ACC112 (cell line): ENCODE measurements around the gene CCR1.

Experiments
- H2AFZ ChIP-seq: fragments of 200-600 bp; sonication (generic); one replicate; pipeline ENCODE4 v1.6.0; 2017; ENCODE audit warnings: antibody characterized with exemption, low read length; ENCODE audit not compliant: unreplicated experiment
- H3K27ac ChIP-seq: fragments of 200-600 bp; sonication (generic); 2 replicates; pipeline ENCODE4 v1.5.1; 2014; ENCODE audit warnings: low read depth, mild to moderate bottlenecking, antibody characterized with exemption, low read length, moderate library complexity
- H3K27me3 ChIP-seq: fragments of 200-600 bp; sonication (generic); 2 replicates; pipeline ENCODE4 v1.6.1; 2014; ENCODE audit warnings: mild to moderate bottlenecking, antibody characterized with exemption, low read length, moderate library complexity, mixed read lengths; ENCODE audit not compliant: insufficient read depth
- H3K36me3 ChIP-seq: fragments of 200-600 bp; sonication (generic); 2 replicates; pipeline ENCODE4 v1.6.1; 2016; ENCODE audit warnings: mild to moderate bottlenecking, antibody characterized with exemption, low read length, moderate library complexity, mixed read lengths; ENCODE audit not compliant: insufficient read depth
- H3K4me1 ChIP-seq: fragments of 200-600 bp; sonication (generic); one replicate; pipeline ENCODE4 v1.6.1; 2016; ENCODE audit warnings: low read length, mixed read lengths; ENCODE audit not compliant: insufficient read depth, unreplicated experiment, control insufficient read depth
- H3K4me3 ChIP-seq: fragments of 200-600 bp; sonication (generic); 2 replicates; pipeline ENCODE4 v1.5.1; 2014; ENCODE audit warnings: mild to moderate bottlenecking, low read depth, low read length
- H3K79me2 ChIP-seq: fragments of 200-600 bp; sonication (generic); one replicate; pipeline ENCODE4 v1.6.0; 2016; ENCODE audit warnings: low read length; ENCODE audit not compliant: control insufficient read depth, unreplicated experiment, insufficient read depth

CCR1 gene

GRCh38 chr3:46208167-46208704 lies at the start of gene CCR1:
CCR1 (minus strand) TSS chr3:46208313; CDS start chr3:46204313, 4,000 bp downstream.
- H3K79me2 ChIP-seq, result no peaks in the 10 kb centered on the region
- H3K4me3 ChIP-seq, result no peak within 1 kb of the TSS
- H3K27ac ChIP-seq, result no peak within 1 kb of the TSS
- H3K4me1 ChIP-seq, result peaks cover 17% of the 10 kb centered on the region
- H2AFZ ChIP-seq, result peak within 1 kb of the TSS; percentile 27
- H3K27me3 ChIP-seq, result peaks cover 9% of the 10 kb centered on the region
- no peaks in the 10 kb centered on the region for H3K36me3 ChIP-seq

GRCh38 chr3:46252980-46253379 lies 44.9 kb upstream of the CCR1 start:
- Histone ChIP-seq H3K36me3 (no peaks in the 10 kb centered on the region), H3K4me3 (no peak overlapping the region), H3K27me3 (peaks cover 53% of the 10 kb centered on the region), H3K27ac (no peak overlapping the region), H2AFZ (no peak overlapping the region), H3K79me2 (no peaks in the 10 kb centered on the region), H3K4me1 (no peaks in the 10 kb centered on the region)

GRCh38 chr3:46245146-46245545 lies 37.0 kb upstream of the CCR1 start:
- Histone ChIP-seq H3K36me3 (no peaks in the 10 kb centered on the region), H2AFZ (no peak overlapping the region), H3K4me1 (peaks cover 3% of the 10 kb centered on the region), H3K27ac (no peak overlapping the region), H3K4me3 (no peak overlapping the region), H3K27me3 (peaks cover 26% of the 10 kb centered on the region), H3K79me2 (no peaks in the 10 kb centered on the region)

GRCh38 chr3:46243560-46243959 lies 35.4 kb upstream of the CCR1 start:
- no peak overlapping the region for H2AFZ ChIP-seq

GRCh38 chr3:46242120-46242519 lies 34.0 kb upstream of the CCR1 start, which contains the start of gene CCR3:
CCR3 (plus strand) TSS chr3:46242460; CDS start chr3:46265159, 22,699 bp downstream.
- no peak within 1 kb of the TSS for H3K4me3 ChIP-seq
- no peaks in the 10 kb centered on the region for H3K79me2 ChIP-seq
- H3K27ac ChIP-seq, result no peak within 1 kb of the TSS
- peaks cover 3% of the 10 kb centered on the region for H3K4me1 ChIP-seq
- H3K27me3 ChIP-seq, result peaks cover 56% of the 10 kb centered on the region
- H3K36me3 ChIP-seq, result no peaks in the 10 kb centered on the region
- H2AFZ ChIP-seq, result no peak within 1 kb of the TSS

More at GRCh38 chr3:46243560-46243959, 35.4 kb upstream of the CCR1 start:
- no peaks in the 10 kb centered on the region for H3K36me3 ChIP-seq
- no peak overlapping the region for H3K4me3 ChIP-seq
- peaks cover 41% of the 10 kb centered on the region for H3K27me3 ChIP-seq
- H3K4me1 ChIP-seq, result peaks cover 3% of the 10 kb centered on the region
- H3K79me2 ChIP-seq, result no peaks in the 10 kb centered on the region
- no peak overlapping the region for H3K27ac ChIP-seq

GRCh38 chr3:46239952-46240351 lies 31.8 kb upstream of the CCR1 start:
- Histone ChIP-seq H3K79me2 (no peaks in the 10 kb centered on the region), H3K36me3 (no peaks in the 10 kb centered on the region), H2AFZ (no peak overlapping the region), H3K4me1 (peaks cover 3% of the 10 kb centered on the region), H3K27me3 (peaks cover 71% of the 10 kb centered on the region), H3K4me3 (no peak overlapping the region), H3K27ac (no peak overlapping the region)

GRCh38 chr3:46239301-46239938 lies 31.3 kb upstream of the CCR1 start:
- no peak overlapping the region for H3K4me3 ChIP-seq
- no peak overlapping the region for H3K27ac ChIP-seq
- peaks cover 73% of the 10 kb centered on the region for H3K27me3 ChIP-seq
- H3K36me3 ChIP-seq, result no peaks in the 10 kb centered on the region
- no peaks in the 10 kb centered on the region for H3K79me2 ChIP-seq
- H2AFZ ChIP-seq, result no peak overlapping the region
- H3K4me1 ChIP-seq, result peaks cover 3% of the 10 kb centered on the region

GRCh38 chr3:46238386-46238785 lies 30.3 kb upstream of the CCR1 start:
- Histone ChIP-seq H3K4me3 (no peak overlapping the region), H3K27me3 (peaks cover 83% of the 10 kb centered on the region), H3K4me1 (peaks cover 1% of the 10 kb centered on the region), H3K27ac (no peak overlapping the region), H3K36me3 (no peaks in the 10 kb centered on the region), H2AFZ (no peak overlapping the region), H3K79me2 (no peaks in the 10 kb centered on the region)

- H3K4me3 ChIP-seq, result no peak overlapping the region
- no peaks in the 10 kb centered on the region for H3K4me1 ChIP-seq
- H2AFZ ChIP-seq, result no peak overlapping the region
- H3K27ac ChIP-seq, result no peak overlapping the region
- no peaks in the 10 kb centered on the region for H3K79me2 ChIP-seq
- H3K27me3 ChIP-seq, result peaks cover 96% of the 10 kb centered on the region
- no peaks in the 10 kb centered on the region for H3K36me3 ChIP-seq
Measured at GRCh38 chr3:46236294-46237054, 28.4 kb upstream of the CCR1 start.

- Histone ChIP-seq H3K27me3 (peaks cover 95% of the 10 kb centered on the region), H2AFZ (no peak overlapping the region), H3K27ac (no peak overlapping the region), H3K79me2 (no peaks in the 10 kb centered on the region), H3K36me3 (no peaks in the 10 kb centered on the region), H3K4me1 (no peaks in the 10 kb centered on the region), H3K4me3 (no peak overlapping the region)
Measured at GRCh38 chr3:46235425-46235824, 27.3 kb upstream of the CCR1 start.
